Fibroblast of lung (primary cell): ENCODE measurements around the gene PLSCR4. TPM values are rescaled to one million over a fixed set of nuclear protein-coding genes. Genes with fewer than 3 reads are reported as not detected.
"Not testable (repeated sequence)": the region's sequence is repeated elsewhere in the genome, so short reads cannot be mapped to it uniquely, and the experiment has no call there.

Experiments
- DNase-seq, 2 donors: peaks; one replicate each; pipeline versions ENCODE4 v3.0.0 to v3.0.0-alpha.2; 2010; ENCODE audit warnings: low read depth in 2 of 2
- H2AFZ ChIP-seq: 2 replicates; pipeline ENCODE4 v1.5.1; 2012; ENCODE audit warnings: low read length, control low read depth, inconsistent platforms
- H3K27ac ChIP-seq: 2 replicates; pipeline ENCODE4 v1.5.1; 2011; ENCODE audit warnings: low read length, control low read depth; ENCODE audit not compliant: insufficient read depth
- H3K27me3 ChIP-seq: 2 replicates; pipeline ENCODE4 v1.5.1; 2011; ENCODE audit warnings: mild to moderate bottlenecking, low read length; ENCODE audit not compliant: control insufficient read depth, insufficient read depth
- H3K36me3 ChIP-seq: 2 replicates; pipeline ENCODE4 v1.5.1; 2011; ENCODE audit warnings: low read length; ENCODE audit not compliant: control insufficient read depth, insufficient read depth
- H3K4me1 ChIP-seq: 2 replicates; pipeline ENCODE4 v1.5.1; 2011; ENCODE audit warnings: low read length; ENCODE audit not compliant: control insufficient read depth, insufficient read depth; ENCODE audit errors: extremely low read depth
- H3K4me2 ChIP-seq: 2 replicates; pipeline ENCODE4 v1.5.1; 2011; ENCODE audit warnings: low read length, control low read depth; ENCODE audit not compliant: insufficient read depth; ENCODE audit errors: extremely low read depth
- H3K4me3 ChIP-seq, 4 experiments: fragments of 200-600 bp in 1 of 4; sonication (generic) in 1 of 4; replicated peaks in 1 of 4; 2 replicates each; pipeline ENCODE4 v1.5.1; 2011 to 2016; ENCODE audit warnings: low read length in 4 of 4, low read depth in 3 of 4, mild to moderate bottlenecking in 3 of 4, control low read depth in 2 of 4, inconsistent platforms in 1 of 4, mixed read lengths in 1 of 4; ENCODE audit not compliant: insufficient read depth in 1 of 4; ENCODE audit errors: control extremely low read depth in 1 of 4
- H3K79me2 ChIP-seq: 2 replicates; pipeline ENCODE4 v1.5.1; 2012; ENCODE audit warnings: mild to moderate bottlenecking, low read length, inconsistent platforms; ENCODE audit not compliant: control insufficient read depth, insufficient read depth
- H3K9ac ChIP-seq: 2 replicates; pipeline ENCODE4 v1.5.1; 2011; ENCODE audit warnings: mild to moderate bottlenecking, low read length, control low read depth; ENCODE audit not compliant: insufficient read depth
- H3K9me3 ChIP-seq: 2 replicates; pipeline ENCODE4 v1.5.1; 2012; ENCODE audit warnings: low read depth, low read length; ENCODE audit not compliant: control insufficient read depth, insufficient read depth
- H4K20me1 ChIP-seq: 2 replicates; pipeline ENCODE4 v1.5.1; 2011; ENCODE audit warnings: low read length; ENCODE audit not compliant: control insufficient read depth, insufficient read depth; ENCODE audit errors: extremely low read depth
- EZH2 ChIP-seq: IDR thresholded peaks from 2 replicates; pipeline ENCODE4 v1.5.1; 2012; ENCODE audit warnings: low read length, control low read depth, mild to moderate bottlenecking; ENCODE audit errors: missing control alignments
- polyA plus RNA-seq, 2 donors: library from polyadenylated mRNA; depleted of rRNA in 1 of 2; stranded (reverse) in 1 of 2; unstranded in 1 of 2; fragments of >200 nt; gene quantifications; 2 replicates each; pipeline ENCODE4 v1.2.1, GENCODE V29; 2011 to 2012; ENCODE audit warnings: missing spikeins in 1 of 2
- total RNA-seq: library from RNA; depleted of rRNA; stranded (reverse); fragments of >200 nt; gene quantifications from 2 replicates; pipeline ENCODE4 v1.2.1, GENCODE V29; 2014
- TF ChIP-seq, protein P1 (sequence below), 2 donors: IDR thresholded peaks in 1 of 2; conservative IDR thresholded peaks in 1 of 2; 1 replicate in 1 of 2; 2 replicates in 1 of 2; pipeline ENCODE4 v1.5.1; 2011 to 2012; ENCODE audit warnings: low read length in 2 of 2, control low read depth in 1 of 2, inconsistent platforms in 1 of 2, low read depth in 1 of 2, mild to moderate bottlenecking in 1 of 2

Gene PLSCR4
- total and polyA plus RNA-seq, 2 donors (not counting 1 experiment from before 2014, with no cell fraction given): 36.7 to 57.6 TPM

DNA sequence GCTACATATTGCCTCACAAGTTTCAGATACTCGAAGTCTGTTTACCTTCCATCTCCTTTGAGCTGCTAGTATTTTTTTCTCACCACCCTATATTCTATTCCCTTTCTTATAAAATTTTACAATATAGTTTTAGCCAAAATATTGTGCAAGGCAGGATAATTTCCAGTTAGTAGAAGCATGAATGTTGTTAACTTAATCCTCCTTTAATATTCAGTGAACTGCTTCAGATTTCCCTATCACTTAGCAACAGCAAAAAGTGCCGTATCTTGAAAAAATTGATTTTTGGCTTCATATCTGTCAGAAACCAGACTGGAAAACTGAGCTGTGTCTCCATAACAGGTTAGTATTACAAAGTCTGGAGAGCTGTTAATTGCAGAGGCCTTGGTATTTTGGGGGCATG lies 24.0 kb downstream of the PLSCR4 start:
- DNase-seq: no peak
- H3K9ac ChIP-seq: no peak overlapping the region
- no peak overlapping the region for H3K27ac ChIP-seq
- no peaks in the 10 kb centered on the region for H4K20me1 ChIP-seq
- no peaks in the 10 kb centered on the region for H3K9me3 ChIP-seq
- H3K27me3 ChIP-seq: no peaks in the 10 kb centered on the region
- peaks cover 4% of the 10 kb centered on the region for H3K4me1 ChIP-seq
- no peaks in the 10 kb centered on the region for H3K79me2 ChIP-seq
- no peak overlapping the region for H3K4me3 ChIP-seq
- no peak overlapping the region for H2AFZ ChIP-seq
- TF ChIP-seq, protein P1, sequence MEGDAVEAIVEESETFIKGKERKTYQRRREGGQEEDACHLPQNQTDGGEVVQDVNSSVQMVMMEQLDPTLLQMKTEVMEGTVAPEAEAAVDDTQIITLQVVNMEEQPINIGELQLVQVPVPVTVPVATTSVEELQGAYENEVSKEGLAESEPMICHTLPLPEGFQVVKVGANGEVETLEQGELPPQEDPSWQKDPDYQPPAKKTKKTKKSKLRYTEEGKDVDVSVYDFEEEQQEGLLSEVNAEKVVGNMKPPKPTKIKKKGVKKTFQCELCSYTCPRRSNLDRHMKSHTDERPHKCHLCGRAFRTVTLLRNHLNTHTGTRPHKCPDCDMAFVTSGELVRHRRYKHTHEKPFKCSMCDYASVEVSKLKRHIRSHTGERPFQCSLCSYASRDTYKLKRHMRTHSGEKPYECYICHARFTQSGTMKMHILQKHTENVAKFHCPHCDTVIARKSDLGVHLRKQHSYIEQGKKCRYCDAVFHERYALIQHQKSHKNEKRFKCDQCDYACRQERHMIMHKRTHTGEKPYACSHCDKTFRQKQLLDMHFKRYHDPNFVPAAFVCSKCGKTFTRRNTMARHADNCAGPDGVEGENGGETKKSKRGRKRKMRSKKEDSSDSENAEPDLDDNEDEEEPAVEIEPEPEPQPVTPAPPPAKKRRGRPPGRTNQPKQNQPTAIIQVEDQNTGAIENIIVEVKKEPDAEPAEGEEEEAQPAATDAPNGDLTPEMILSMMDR (conservative IDR thresholded peaks at IDR 0.05 in 1 of 2, IDR thresholded peaks at IDR 0.05 in 1 of 2; ENCODE audit: low read depth in 1 of 2, low read length in 2 of 2): no peak
- TF ChIP-seq EZH2: no peak
- no peaks in the 10 kb centered on the region for H3K36me3 ChIP-seq
- H3K4me2 ChIP-seq: no peak overlapping the region

- H3K79me2 ChIP-seq, H3K36me3 ChIP-seq, H3K9me3 ChIP-seq, H3K27me3 ChIP-seq, H2AFZ ChIP-seq, DNase-seq, H3K27ac ChIP-seq, H4K20me1 ChIP-seq, H3K4me1 ChIP-seq, H3K9ac ChIP-seq, H3K4me2 ChIP-seq, H3K4me3 ChIP-seq: not testable (repeated sequence)
These were observed 25.4 kb downstream of the PLSCR4 start for GRCh38 chr3:146225458-146225857.

GRCh38 chr3:146223401-146224373 lies 27.2 kb downstream of the PLSCR4 start:
- Histone ChIP-seq H3K36me3 (no peaks in the 10 kb centered on the region), H3K4me2 (no peak overlapping the region), H3K4me3 (no peak overlapping the region), H3K27ac (no peak overlapping the region), H3K79me2 (no peaks in the 10 kb centered on the region), H3K9ac (no peak overlapping the region), H3K27me3 (no peaks in the 10 kb centered on the region), H2AFZ (no peak overlapping the region), H4K20me1 (no peaks in the 10 kb centered on the region), H3K9me3 (no peaks in the 10 kb centered on the region), H3K4me1 (peaks cover 4% of the 10 kb centered on the region)
- TF ChIP-seq, protein P1 (conservative IDR thresholded peaks at IDR 0.05 in 1 of 2, IDR thresholded peaks at IDR 0.05 in 1 of 2; ENCODE audit: low read depth in 1 of 2, low read length in 2 of 2): no peak
- no peak for TF ChIP-seq EZH2
- peak; percentile 24 to 25 for DNase-seq
